ENCODE data around the gene GABRD.

DNA sequence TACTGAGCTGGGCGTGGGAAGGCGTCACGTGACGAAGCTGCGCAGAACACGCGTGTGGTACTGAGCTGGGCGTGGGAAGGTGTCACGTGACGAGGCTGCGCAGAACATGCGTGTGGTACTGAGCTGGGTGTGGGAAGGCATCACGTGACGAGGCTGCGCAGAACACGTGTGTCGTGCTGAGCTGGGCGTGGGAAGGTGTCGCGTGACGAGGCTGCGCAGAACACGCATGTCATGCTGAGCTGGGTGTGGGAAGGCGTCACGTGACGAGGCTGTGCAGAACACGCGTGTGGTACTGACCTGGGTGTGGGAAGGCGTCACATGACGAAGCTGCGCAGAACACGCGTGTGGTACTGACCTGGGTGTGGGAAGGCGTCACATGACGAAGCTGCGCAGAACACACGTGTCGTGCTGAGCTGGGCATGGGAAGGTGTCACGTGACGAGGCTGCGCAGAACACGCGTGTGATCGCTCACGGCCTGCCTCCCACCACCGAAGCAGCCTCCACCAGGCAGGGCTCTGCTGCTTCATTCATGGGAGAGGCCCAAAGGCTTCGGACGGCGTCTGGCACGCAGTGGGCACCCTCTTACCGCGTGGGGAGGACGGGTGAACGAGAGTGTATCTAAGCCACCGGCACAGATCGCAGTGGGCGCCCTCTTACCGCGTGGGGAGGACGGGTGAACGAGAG lies 39.5 kb upstream of the GABRD start:
- TF ChIP-seq EZH2 (IDR thresholded peaks at IDR 0.05; ENCODE audit: insufficient read depth, poor library complexity, severe bottlenecking): no peak
- TF ChIP-seq EZH2phosphoT487 (IDR thresholded peaks at IDR 0.05; ENCODE audit: insufficient read depth, low read depth): no peak
